ENCODE results near the gene MMP14.
"Not testable (repeated sequence)": the region's sequence is repeated elsewhere in the genome, so short reads cannot be mapped to it uniquely, and the experiment has no call there.

MMP14 gene

GRCh38 chr14:22836301-22837113 lies at the start of gene MMP14:
MMP14 (plus strand) TSS chr14:22836585; CDS start chr14:22836818, 233 bp downstream.
- FAIRE-seq = no peak

GRCh38 chr14:22786685-22787084 lies 49.7 kb upstream of the MMP14 start:
- FAIRE-seq = no peak

- no peak for FAIRE-seq
Observed at GRCh38 chr14:22791301-22791700, 45.1 kb upstream of the MMP14 start.

- no peak for FAIRE-seq
Observed at GRCh38 chr14:22792158-22792557, 44.2 kb upstream of the MMP14 start.

- FAIRE-seq = not testable (repeated sequence)
Observed at GRCh38 chr14:22793550-22793949, 42.8 kb upstream of the MMP14 start.

- no peak for FAIRE-seq
Observed at GRCh38 chr14:22793976-22794375, 42.4 kb upstream of the MMP14 start.

GRCh38 chr14:22794551-22794951 lies 41.8 kb upstream of the MMP14 start:
- FAIRE-seq = no peak

GRCh38 chr14:22796087-22796707 lies 40.2 kb upstream of the MMP14 start:
- no peak for FAIRE-seq

- FAIRE-seq = no peak
Observed at GRCh38 chr14:22797017-22797917, 39.1 kb upstream of the MMP14 start.

GRCh38 chr14:22798528-22798927 lies 37.9 kb upstream of the MMP14 start:
- no peak for FAIRE-seq

- FAIRE-seq = no peak
Observed at GRCh38 chr14:22800346-22800745, 36.0 kb upstream of the MMP14 start.

GRCh38 chr14:22801716-22802115 lies 34.7 kb upstream of the MMP14 start:
- FAIRE-seq = no peak

- no peak for FAIRE-seq
Observed at GRCh38 chr14:22802860-22803686, 33.3 kb upstream of the MMP14 start.

GRCh38 chr14:22803687-22803974 lies 32.8 kb upstream of the MMP14 start:
- FAIRE-seq = no peak

- not testable (repeated sequence) for FAIRE-seq
Observed at GRCh38 chr14:22805235-22805634, 31.1 kb upstream of the MMP14 start.

- no peak for FAIRE-seq
Observed at GRCh38 chr14:22807432-22808087, 28.8 kb upstream of the MMP14 start.

GRCh38 chr14:22808388-22809209 lies 27.8 kb upstream of the MMP14 start:
- FAIRE-seq = no peak

GRCh38 chr14:22811722-22812121 lies 24.7 kb upstream of the MMP14 start:
- FAIRE-seq = no peak

- no peak for FAIRE-seq
Observed at GRCh38 chr14:22812744-22813143, 23.6 kb upstream of the MMP14 start.

GRCh38 chr14:22813145-22813544 lies 23.2 kb upstream of the MMP14 start:
- FAIRE-seq = no peak

GRCh38 chr14:22814373-22814772 lies 22.0 kb upstream of the MMP14 start:
- FAIRE-seq = no peak

All from islet of Langerhans (tissue), 1 donor.